A673 (cell line): Measurements from ENCODE around the gene ZNF212.

Experiments used
- CTCF ChIP-seq: fragments of 300-800, 200-600 bp; sonication (generic); conservative IDR thresholded peaks from 2 replicates; pipeline ENCODE4 v1.5.1; 2017; ENCODE audit warnings: low read depth, mild to moderate bottlenecking, antibody characterized with exemption, low read length, moderate library complexity, mixed read lengths
- EZH2 ChIP-seq: fragments of 200-600 bp; sonication (generic); IDR thresholded peaks from 2 replicates; pipeline ENCODE4 v1.6.1; 2017; ENCODE audit warnings: borderline replicate concordance, low read depth, mild to moderate bottlenecking, mixed read lengths, antibody characterized with exemption, low read length; ENCODE audit not compliant: poor library complexity, severe bottlenecking

- no peak for TF ChIP-seq CTCF
- TF ChIP-seq EZH2: no peak
Observed at GRCh38 chr7:149282331-149282655, 42.8 kb downstream of the ZNF212 start.
